ENCODE results near the gene DNAH2. TPM values are rescaled to one million over a fixed set of nuclear protein-coding genes. Genes with fewer than 3 reads are reported as not detected.

DNAH2 gene
- total RNA-seq, 1 donor from 2014 or later: not detected

- H3K9me3 Mint-ChIP-seq: no peaks in the 10 kb centered on the region
- H3K4me1 Mint-ChIP-seq: peaks cover 50% of the 10 kb centered on the region
- peak; percentile 94 for DNase-seq
- H3K27ac Mint-ChIP-seq: peak overlapping the region; percentile 95
- H3K36me3 Mint-ChIP-seq (ENCODE audit: low read depth): peaks cover 8% of the 10 kb centered on the region
- H3K27me3 Mint-ChIP-seq: peaks cover 17% of the 10 kb centered on the region
- H3K4me3 Mint-ChIP-seq: peak overlapping the region; percentile 87
- intact Hi-C loops (cut with micrococcal nuclease): loop anchor here (1.0 to 10.0 kb wide), 4 partner anchors 7 to 260 kb away; partner anchors contain the start of genes CD68 and NAA38
Measured at GRCh38 chr17:7834957-7835813, 117.6 kb downstream of the DNAH2 start.

GRCh38 chr17:7835814-7836595 is 118.5 kb downstream of the DNAH2 start:
- peak; percentile 80 for DNase-seq
- Mint-ChIP-seq H3K27me3 (peaks cover 15% of the 10 kb centered on the region), H3K4me3 (peak overlapping the region; percentile 87), H3K9me3 (no peaks in the 10 kb centered on the region), H3K4me1 (peaks cover 58% of the 10 kb centered on the region), H3K27ac (peak overlapping the region; percentile 88), H3K36me3 (ENCODE audit: low read depth) (peaks cover 13% of the 10 kb centered on the region)
- intact Hi-C loops (cut with micrococcal nuclease): loop anchor here (1.0 to 10.0 kb wide), 2 partner anchors 21 to 261 kb away; partner anchors contain the start of genes CD68 and NAA38

GRCh38 chr17:7836596-7837407 is 119.3 kb downstream of the DNAH2 start:
- intact Hi-C loops (cut with micrococcal nuclease): loop anchor here (10.0 kb wide), 1 partner anchor 262 kb away; the partner anchor contains the start of gene CD68
- H3K27me3 Mint-ChIP-seq: peaks cover 11% of the 10 kb centered on the region
- H3K36me3 Mint-ChIP-seq (ENCODE audit: low read depth): peaks cover 16% of the 10 kb centered on the region
- H3K9me3 Mint-ChIP-seq: no peaks in the 10 kb centered on the region
- H3K27ac Mint-ChIP-seq: peak overlapping the region; percentile 34
- peak; percentile 85 for DNase-seq
- H3K4me3 Mint-ChIP-seq: peak overlapping the region; percentile 87
- peaks cover 63% of the 10 kb centered on the region for H3K4me1 Mint-ChIP-seq

GRCh38 chr17:7837408-7838088 is 120.0 kb downstream of the DNAH2 start:
- Mint-ChIP-seq H3K27ac (peak overlapping the region; percentile 64), H3K4me3 (peak overlapping the region; percentile 87), H3K4me1 (peaks cover 68% of the 10 kb centered on the region), H3K9me3 (no peaks in the 10 kb centered on the region), H3K36me3 (ENCODE audit: low read depth) (peaks cover 21% of the 10 kb centered on the region), H3K27me3 (peaks cover 9% of the 10 kb centered on the region)
- intact Hi-C loops (cut with micrococcal nuclease): loop anchor here (10.0 kb wide), 1 partner anchor 263 kb away; the partner anchor contains the start of gene CD68
- peak; percentile 61 for DNase-seq

GRCh38 chr17:7838090-7839075 is 120.8 kb downstream of the DNAH2 start:
- H3K36me3 Mint-ChIP-seq (ENCODE audit: low read depth): peaks cover 23% of the 10 kb centered on the region
- peak; percentile 75 for DNase-seq
- H3K4me1 Mint-ChIP-seq: peaks cover 69% of the 10 kb centered on the region
- H3K4me3 Mint-ChIP-seq: peak overlapping the region; percentile 87
- H3K27ac Mint-ChIP-seq: peak overlapping the region; percentile 79
- peaks cover 4% of the 10 kb centered on the region for H3K27me3 Mint-ChIP-seq
- H3K9me3 Mint-ChIP-seq: no peaks in the 10 kb centered on the region
- intact Hi-C loops (cut with micrococcal nuclease): loop anchor here (10.0 kb wide), 1 partner anchor 264 kb away; the partner anchor contains the start of gene CD68

GRCh38 chr17:7839190-7839875 is 121.8 kb downstream of the DNAH2 start:
- intact Hi-C loops (cut with micrococcal nuclease): loop anchor here (10.0 kb wide), 1 partner anchor 265 kb away; the partner anchor contains the start of gene CD68
- Mint-ChIP-seq H3K27ac (peak overlapping the region; percentile 57), H3K36me3 (ENCODE audit: low read depth) (peaks cover 29% of the 10 kb centered on the region), H3K27me3 (peaks cover 2% of the 10 kb centered on the region), H3K9me3 (no peaks in the 10 kb centered on the region), H3K4me1 (peaks cover 66% of the 10 kb centered on the region), H3K4me3 (peak overlapping the region; percentile 87)
- DNase-seq: peak; percentile 68

GRCh38 chr17:7839876-7840261 is 122.3 kb downstream of the DNAH2 start:
- H3K4me1 Mint-ChIP-seq: peaks cover 64% of the 10 kb centered on the region
- peak overlapping the region; percentile 0 for H3K27ac Mint-ChIP-seq
- H3K27me3 Mint-ChIP-seq: peaks cover 2% of the 10 kb centered on the region

GRCh38 chr17:7840441-7840840 is 122.9 kb downstream of the DNAH2 start:
- intact Hi-C loops (cut with micrococcal nuclease): loop anchor here (5.0 to 10.0 kb wide), 5 partner anchors 282 to 606 kb away; partner anchors contain the start of genes DVL2, FGF11, HES7 and PHF23
- Mint-ChIP-seq H3K9me3 (no peaks in the 10 kb centered on the region), H3K27me3 (peaks cover 2% of the 10 kb centered on the region), H3K36me3 (ENCODE audit: low read depth) (peaks cover 36% of the 10 kb centered on the region), H3K4me1 (peaks cover 61% of the 10 kb centered on the region), H3K4me3 (peak overlapping the region; percentile 99), H3K27ac (peak overlapping the region; percentile 90)
- DNase-seq: no peak

More at GRCh38 chr17:7839876-7840261, 122.3 kb downstream of the DNAH2 start:
- H3K4me3 Mint-ChIP-seq: peak overlapping the region; percentile 99
- peak; percentile 68 for DNase-seq
- no peaks in the 10 kb centered on the region for H3K9me3 Mint-ChIP-seq
- H3K36me3 Mint-ChIP-seq (ENCODE audit: low read depth): peaks cover 32% of the 10 kb centered on the region
- intact Hi-C loops (cut with micrococcal nuclease): loop anchor here (5.0 to 10.0 kb wide), 6 partner anchors 265 to 605 kb away; partner anchors contain the start of genes CD68, DVL2, FGF11 and HES7

GRCh38 chr17:7840875-7841274 is 123.3 kb downstream of the DNAH2 start:
- H3K36me3 Mint-ChIP-seq (ENCODE audit: low read depth): peaks cover 40% of the 10 kb centered on the region
- H3K4me3 Mint-ChIP-seq: peak overlapping the region; percentile 99
- intact Hi-C loops (cut with micrococcal nuclease): loop anchor here (1.0 to 10.0 kb wide), 6 partner anchors 281 to 606 kb away; partner anchors contain the start of genes DVL2, FGF11, HES7 and PER1
- peaks cover 63% of the 10 kb centered on the region for H3K4me1 Mint-ChIP-seq
- H3K27ac Mint-ChIP-seq: peak overlapping the region; percentile 90
- peaks cover 2% of the 10 kb centered on the region for H3K27me3 Mint-ChIP-seq
- DNase-seq: no peak
- H3K9me3 Mint-ChIP-seq: no peaks in the 10 kb centered on the region

- Mint-ChIP-seq H3K36me3 (ENCODE audit: low read depth) (peaks cover 44% of the 10 kb centered on the region), H3K27ac (peak overlapping the region; percentile 100), H3K4me1 (peaks cover 60% of the 10 kb centered on the region), H3K4me3 (peak overlapping the region; percentile 99), H3K9me3 (no peaks in the 10 kb centered on the region), H3K27me3 (peaks cover 2% of the 10 kb centered on the region)
- intact Hi-C loops (cut with micrococcal nuclease): loop anchor here (1.0 to 10.0 kb wide), 6 partner anchors 281 to 607 kb away; partner anchors contain the start of genes DVL2, FGF11, HES7 and PER1
- DNase-seq: peak; percentile 91
Measured at GRCh38 chr17:7841396-7841914, 123.9 kb downstream of the DNAH2 start.
